DMS 273 treated with DMSO at 0.1 percent for 48 hours (cell line): Measurements from ENCODE around the gene OTC.

ENCODE experiments used
- DNase-seq: peaks from one replicate; lab custom pipeline; 2025; lab: John Stamatoyannopoulos, UW

Gene OTC

DNA sequence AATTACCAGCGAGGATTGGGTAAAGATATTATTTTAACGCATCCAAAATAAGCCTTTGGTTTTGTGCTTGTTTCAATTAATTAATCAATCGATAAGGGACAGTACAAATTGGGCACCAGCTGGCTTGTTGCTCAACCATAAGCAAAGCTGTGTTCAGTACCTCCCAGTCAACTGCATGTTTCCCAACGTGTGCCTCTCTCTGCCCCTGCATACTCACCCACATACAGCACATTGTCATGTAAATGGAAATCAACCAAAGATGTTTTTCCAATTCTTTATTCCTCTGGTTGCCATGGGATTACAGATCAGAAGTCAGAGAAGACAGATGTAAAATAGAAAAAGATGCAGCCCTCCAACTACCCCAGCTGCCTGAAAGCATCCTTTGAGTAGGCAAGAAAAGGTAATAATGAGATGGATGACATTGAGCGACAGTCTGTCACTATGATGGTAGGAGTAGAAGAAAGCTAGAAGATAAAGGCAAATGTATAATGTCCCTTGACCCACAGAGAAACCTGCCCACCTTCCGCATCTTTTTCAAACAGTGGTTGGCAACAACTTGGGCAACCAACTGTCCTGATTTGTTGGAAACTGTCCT lies 116.3 kb downstream of the OTC start:
- no peak for DNase-seq
